ENCODE measurements around the gene PIKFYVE. TPM values are rescaled to one million over a fixed set of nuclear protein-coding genes. Genes with fewer than 3 reads are reported as not detected.

The PIKFYVE gene
- total and polyA plus RNA-seq, 4 donors = 5.7 to 46.9 (median 17.3) TPM

GRCh38 chr2:208252716-208253492, 13.2 kb upstream of the PIKFYVE start:
- Histone ChIP-seq H3K27me3 (ENCODE audit: control insufficient read depth in 3 of 3, insufficient read depth in 3 of 3, low read length in 2 of 3) (no peaks in the 10 kb centered on the region), H3K9ac (ENCODE audit: insufficient read depth in 1 of 2, low read length in 2 of 2) (peak overlapping the region in 1 of 2 donors; percentile 30), H3K9me3 (ENCODE audit: control insufficient read depth in 4 of 4, insufficient read depth in 3 of 4, low read length in 3 of 4) (no peaks in the 10 kb centered on the region), H3K4me1 (ENCODE audit: control insufficient read depth in 5 of 5, insufficient read depth in 5 of 5, low read length in 5 of 5) (peaks cover 0 to 23% (median 6%) of the 10 kb centered on the region in 5 donors), H3K27ac (ENCODE audit: low read depth in 1 of 2, low read length in 1 of 2) (no peak overlapping the region), H3K4me3 (no peak overlapping the region), H3K36me3 (ENCODE audit: control insufficient read depth in 4 of 4, insufficient read depth in 4 of 4, low read length in 4 of 4) (peaks cover 1 to 25% (median 12%) of the 10 kb centered on the region in 4 donors)
- DNase-seq (no peak), ATAC-seq (ENCODE audit: insufficient read depth, low FRiP score) (no peak)
- WGBS, 2 donors = 60 to 72% methylated on average over 3 of the region's 3 CpGs
- TF ChIP-seq CTCF (IDR thresholded peaks at IDR 0.05; ENCODE audit: control extremely low read depth, extremely low read depth) = no peak

- ATAC-seq (ENCODE audit: insufficient read depth, low FRiP score) (no peak), DNase-seq (peak in 1 of 3 donors; percentile 59)
- peaks cover 0 to 23% (median 6%) of the 10 kb centered on the region in 5 donors for H3K4me1 ChIP-seq (ENCODE audit: control insufficient read depth in 5 of 5, insufficient read depth in 5 of 5, low read length in 5 of 5)
- peak overlapping the region; percentile 26 to 84 for H3K27ac ChIP-seq (ENCODE audit: low read depth in 1 of 2, low read length in 1 of 2)
- no peaks in the 10 kb centered on the region for H3K27me3 ChIP-seq (ENCODE audit: control insufficient read depth in 3 of 3, insufficient read depth in 3 of 3, low read length in 2 of 3)
- no peaks in the 10 kb centered on the region for H3K9me3 ChIP-seq (ENCODE audit: control insufficient read depth in 4 of 4, insufficient read depth in 3 of 4, low read length in 3 of 4)
- 5 to 6% methylated on average over 7 of the region's 7 CpGs for WGBS, 2 donors
- peak overlapping the region; percentile 82 for H3K4me3 ChIP-seq
- TF ChIP-seq CTCF (IDR thresholded peaks at IDR 0.05; ENCODE audit: control extremely low read depth, extremely low read depth) = no peak
- H3K9ac ChIP-seq (ENCODE audit: insufficient read depth in 1 of 2, low read length in 2 of 2) = peak overlapping the region; percentile 30 to 51
- peaks cover 0 to 20% (median 9%) of the 10 kb centered on the region in 4 donors for H3K36me3 ChIP-seq (ENCODE audit: control insufficient read depth in 4 of 4, insufficient read depth in 4 of 4, low read length in 4 of 4)
These were observed 12.4 kb upstream of the PIKFYVE start for GRCh38 chr2:208253600-208254117.

GRCh38 chr2:208254118-208254870, 11.8 kb upstream of the PIKFYVE start:
- Histone ChIP-seq H3K36me3 (ENCODE audit: control insufficient read depth in 4 of 4, insufficient read depth in 4 of 4, low read length in 4 of 4) (peaks cover 0 to 20% (median 9%) of the 10 kb centered on the region in 4 donors), H3K9me3 (ENCODE audit: control insufficient read depth in 4 of 4, insufficient read depth in 3 of 4, low read length in 3 of 4) (no peaks in the 10 kb centered on the region), H3K27ac (ENCODE audit: low read depth in 1 of 2, low read length in 1 of 2) (peak overlapping the region; percentile 26 to 84), H3K9ac (ENCODE audit: insufficient read depth in 1 of 2, low read length in 2 of 2) (peak overlapping the region; percentile 30 to 51), H3K4me3 (peak overlapping the region; percentile 82), H3K4me1 (ENCODE audit: control insufficient read depth in 5 of 5, insufficient read depth in 5 of 5, low read length in 5 of 5) (peaks cover 0 to 23% (median 6%) of the 10 kb centered on the region in 5 donors), H3K27me3 (ENCODE audit: control insufficient read depth in 3 of 3, insufficient read depth in 3 of 3, low read length in 2 of 3) (no peaks in the 10 kb centered on the region)
- DNase-seq (peak; percentile 85 to 90 (median 88)), ATAC-seq (ENCODE audit: insufficient read depth, low FRiP score) (peak; percentile 74)
- WGBS, 2 donors = 0 to 1% methylated on average over 30 to 36 of the region's 36 CpGs
- peak; percentile 54 for TF ChIP-seq CTCF (IDR thresholded peaks at IDR 0.05; ENCODE audit: control extremely low read depth, extremely low read depth)
